Parathyroid adenoma (tissue), 2 donors: Measurements from ENCODE around the gene CLIP2.

Experiments
- H2AFZ ChIP-seq: fragments of 300-600 bp; sonication (generic); one replicate; pipeline ENCODE4 v1.7.0; 2017; ENCODE audit warnings: antibody characterized with exemption, mild to moderate bottlenecking
- H3K27ac ChIP-seq: fragments of 300-600 bp; sonication (generic); one replicate; pipeline ENCODE4 v1.7.0; 2017
- H3K27me3 ChIP-seq: fragments of 300-600 bp; sonication (generic); one replicate; pipeline ENCODE4 v1.7.0; 2017; ENCODE audit warnings: low read length; ENCODE audit not compliant: control insufficient read depth, insufficient read depth
- H3K36me3 ChIP-seq: fragments of 300-600 bp; sonication (generic); one replicate; pipeline ENCODE4 v1.7.0; 2017; ENCODE audit warnings: low read length; ENCODE audit not compliant: control insufficient read depth, insufficient read depth
- H3K4me1 ChIP-seq: fragments of 300-600 bp; sonication (generic); one replicate; pipeline ENCODE4 v1.7.0; 2017; ENCODE audit warnings: control low read depth
- H3K4me2 ChIP-seq: fragments of 300-600 bp; sonication (generic); one replicate; pipeline ENCODE4 v1.7.0; 2017; ENCODE audit warnings: low read length
- H3K4me3 ChIP-seq: fragments of 300-600 bp; sonication (generic); one replicate; pipeline ENCODE4 v1.7.0; 2017; ENCODE audit warnings: low read depth, low read length
- H3K79me2 ChIP-seq: fragments of 300-600 bp; sonication (generic); one replicate; pipeline ENCODE4 v1.7.0; 2017; ENCODE audit warnings: control low read depth
- H3K9ac ChIP-seq: fragments of 300-600 bp; sonication (generic); one replicate; pipeline ENCODE4 v1.7.0; 2017; ENCODE audit warnings: mild to moderate bottlenecking
- H3K9me3 ChIP-seq: fragments of 300-600 bp; sonication (generic); one replicate; pipeline ENCODE4 v1.7.0; 2017; ENCODE audit warnings: low read length; ENCODE audit not compliant: control insufficient read depth
- TF ChIP-seq, protein P1 (sequence below): fragments of 300-600 bp; sonication (generic); IDR thresholded peaks from one replicate; pipeline ENCODE4 v1.7.0; 2017; ENCODE audit warnings: antibody characterized with exemption, mild to moderate bottlenecking
- donor health status: primary hyperparathyroidism.

CLIP2 gene

GRCh38 chr7:74403521-74404387 is 114.5 kb downstream of the CLIP2 start:
- Histone ChIP-seq H3K27me3 (no peaks in the 10 kb centered on the region), H2AFZ (no peak overlapping the region), H3K4me1 (no peaks in the 10 kb centered on the region), H3K36me3 (no peaks in the 10 kb centered on the region), H3K27ac (no peak overlapping the region), H3K4me3 (no peak overlapping the region), H3K9me3 (no peaks in the 10 kb centered on the region), H3K4me2 (no peak overlapping the region), H3K9ac (no peak overlapping the region), H3K79me2 (no peaks in the 10 kb centered on the region)
- TF ChIP-seq, protein P1, sequence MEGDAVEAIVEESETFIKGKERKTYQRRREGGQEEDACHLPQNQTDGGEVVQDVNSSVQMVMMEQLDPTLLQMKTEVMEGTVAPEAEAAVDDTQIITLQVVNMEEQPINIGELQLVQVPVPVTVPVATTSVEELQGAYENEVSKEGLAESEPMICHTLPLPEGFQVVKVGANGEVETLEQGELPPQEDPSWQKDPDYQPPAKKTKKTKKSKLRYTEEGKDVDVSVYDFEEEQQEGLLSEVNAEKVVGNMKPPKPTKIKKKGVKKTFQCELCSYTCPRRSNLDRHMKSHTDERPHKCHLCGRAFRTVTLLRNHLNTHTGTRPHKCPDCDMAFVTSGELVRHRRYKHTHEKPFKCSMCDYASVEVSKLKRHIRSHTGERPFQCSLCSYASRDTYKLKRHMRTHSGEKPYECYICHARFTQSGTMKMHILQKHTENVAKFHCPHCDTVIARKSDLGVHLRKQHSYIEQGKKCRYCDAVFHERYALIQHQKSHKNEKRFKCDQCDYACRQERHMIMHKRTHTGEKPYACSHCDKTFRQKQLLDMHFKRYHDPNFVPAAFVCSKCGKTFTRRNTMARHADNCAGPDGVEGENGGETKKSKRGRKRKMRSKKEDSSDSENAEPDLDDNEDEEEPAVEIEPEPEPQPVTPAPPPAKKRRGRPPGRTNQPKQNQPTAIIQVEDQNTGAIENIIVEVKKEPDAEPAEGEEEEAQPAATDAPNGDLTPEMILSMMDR, result no peak

- Histone ChIP-seq H3K79me2 (no peaks in the 10 kb centered on the region), H3K36me3 (no peaks in the 10 kb centered on the region), H3K27ac (no peak overlapping the region), H3K9me3 (no peaks in the 10 kb centered on the region), H3K9ac (no peak overlapping the region), H3K4me3 (no peak overlapping the region), H3K4me1 (no peaks in the 10 kb centered on the region), H2AFZ (no peak overlapping the region), H3K4me2 (no peak overlapping the region), H3K27me3 (no peaks in the 10 kb centered on the region)
- TF ChIP-seq, protein P1, result no peak
These were observed 115.1 kb downstream of the CLIP2 start for GRCh38 chr7:74404388-74404700.

- H3K36me3 ChIP-seq, result no peaks in the 10 kb centered on the region
- no peaks in the 10 kb centered on the region for H3K9me3 ChIP-seq
- H3K4me3 ChIP-seq, result no peak overlapping the region
- H3K27ac ChIP-seq, result no peak overlapping the region
- no peak overlapping the region for H3K4me2 ChIP-seq
- no peaks in the 10 kb centered on the region for H3K79me2 ChIP-seq
- no peak overlapping the region for H3K9ac ChIP-seq
- H3K27me3 ChIP-seq, result no peaks in the 10 kb centered on the region
- TF ChIP-seq, protein P1, result no peak
- no peaks in the 10 kb centered on the region for H3K4me1 ChIP-seq
- no peak overlapping the region for H2AFZ ChIP-seq
These were observed 115.5 kb downstream of the CLIP2 start for GRCh38 chr7:74404741-74405140.

DNA sequence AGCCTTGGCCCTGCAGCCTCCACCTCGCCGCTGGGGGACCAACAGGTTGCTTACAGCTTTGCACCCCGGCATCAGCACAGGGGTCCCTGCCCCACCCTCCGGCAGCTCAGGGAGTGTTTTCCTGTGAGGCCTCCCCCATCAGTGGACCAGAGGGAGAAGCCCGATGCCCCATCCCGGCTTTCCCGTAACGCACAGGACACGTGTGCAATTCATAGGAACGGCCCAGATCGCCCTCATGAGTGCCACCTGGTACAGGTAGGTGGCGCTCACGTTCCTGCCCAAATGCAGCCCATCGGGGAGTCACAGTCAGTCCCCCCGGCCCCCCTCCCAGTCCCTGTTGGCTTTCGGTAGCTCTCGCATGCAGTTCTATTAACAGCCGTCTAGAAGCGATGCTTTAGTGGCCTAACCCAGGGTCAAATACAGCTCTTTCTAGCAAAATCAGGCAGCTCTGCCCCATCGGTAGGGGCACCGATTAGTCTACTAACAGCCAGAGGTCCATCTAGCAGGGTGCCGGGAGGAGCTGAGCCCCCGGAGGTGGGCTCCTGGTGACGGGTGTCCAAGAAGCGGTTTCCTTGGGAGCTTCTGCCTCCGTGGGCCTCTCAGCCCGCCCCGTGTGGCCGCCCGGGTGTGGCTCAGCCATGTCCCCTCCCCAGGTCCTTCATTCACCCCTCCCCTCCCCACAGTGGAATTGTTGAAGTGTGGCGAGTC is 116.1 kb downstream of the CLIP2 start:
- TF ChIP-seq, protein P1, result peak; percentile 11
- no peak overlapping the region for H2AFZ ChIP-seq
- no peaks in the 10 kb centered on the region for H3K79me2 ChIP-seq
- no peaks in the 10 kb centered on the region for H3K4me1 ChIP-seq
- no peak overlapping the region for H3K27ac ChIP-seq
- no peaks in the 10 kb centered on the region for H3K9me3 ChIP-seq
- H3K9ac ChIP-seq, result no peak overlapping the region
- no peak overlapping the region for H3K4me2 ChIP-seq
- H3K27me3 ChIP-seq, result no peaks in the 10 kb centered on the region
- no peaks in the 10 kb centered on the region for H3K36me3 ChIP-seq
- no peak overlapping the region for H3K4me3 ChIP-seq
